Heart right ventricle (tissue), 16 donors: ENCODE measurements around the gene CCNC. TPM values are rescaled to one million over a fixed set of nuclear protein-coding genes. Genes with fewer than 3 reads are reported as not detected.

ENCODE experiments used
- ATAC-seq, 8 donors: fragments of 200-7000 bp; cut with Tn5 transposase; one replicate each; pipeline ENCODE4 v1.9.1; 2020; ENCODE audit warnings: mild to moderate bottlenecking in 8 of 8, moderate library complexity in 8 of 8, moderate number of reproducible peaks in 1 of 8
- DNase-seq, 2 donors: peaks; one replicate each; pipeline ENCODE4 v3.0.0-alpha.2; 2020
- H3K27ac ChIP-seq, 10 donors: fragments of 200-600 bp; sonication (generic) in 2 of 10; one replicate each; pipeline versions ENCODE4 v1.5.0 to v1.8.0; 2020 to 2022; ENCODE audit warnings: mild to moderate bottlenecking in 3 of 10
- H3K27me3 ChIP-seq, 7 donors: fragments of 200-600 bp; one replicate each; pipeline ENCODE4 v1.8.0; 2021 to 2022; ENCODE audit warnings: mild to moderate bottlenecking in 2 of 7
- H3K36me3 ChIP-seq, 9 donors: fragments of 200-600 bp; sonication (generic) in 1 of 9; one replicate each; pipeline versions ENCODE4 v1.5.0 to v1.8.0; 2020 to 2022; ENCODE audit warnings: mild to moderate bottlenecking in 2 of 9
- H3K4me1 ChIP-seq, 9 donors: fragments of 200-600 bp; sonication (generic) in 1 of 9; one replicate each; pipeline versions ENCODE4 v1.5.0 to v1.8.0; 2020 to 2022; ENCODE audit warnings: mild to moderate bottlenecking in 4 of 9
- H3K4me3 ChIP-seq, 10 donors: fragments of 200-600 bp; sonication (generic) in 2 of 10; one replicate each; pipeline versions ENCODE4 v1.5.0 to v1.8.0; 2020 to 2022; ENCODE audit warnings: mild to moderate bottlenecking in 7 of 10, moderate library complexity in 2 of 10
- H3K9me3 ChIP-seq, 11 donors: fragments of 200-600 bp in 10 of 11; sonication (generic) in 2 of 11; one replicate each; pipeline versions ENCODE4 v1.5.0 to v1.8.0; 2013 to 2022; ENCODE audit warnings: mild to moderate bottlenecking in 2 of 11, control low read depth in 1 of 11, moderate library complexity in 1 of 11
- WGBS, 2 donors: extraction: QIAGEN DNeasy Blood & Tissue Kit; methylation state at CpG; one replicate each; pipeline ENCODE4 v1.1.7; 2013; ENCODE audit warnings: inconsistent platforms in 1 of 2; 5-methylcytosine and 5-hydroxymethylcytosine counted together
- intact Hi-C, 10 donors: fragments of 100-400 bp; cut with DNase I; formaldehyde crosslinking; loops; one replicate each; pipeline versions ENCODE4 v1.11.1 to v1.14.2; 2022
- long read RNA-seq, 3 donors: library from polyadenylated mRNA; unstranded; transcript quantifications; one replicate each; pipeline ENCODE4 v2.0.0, GENCODE V29; 2020 to 2021
- polyA plus RNA-seq, 2 donors: library from polyadenylated mRNA; stranded (reverse); fragments of 200-250 nt; gene quantifications; one replicate each; pipeline ENCODE4 v1.2.3, GENCODE V29; 2013
- total RNA-seq, 10 donors: library from RNA; stranded (reverse); fragmentation: NEBNext Ultra II Directional in 3 of 10; extraction: Animal tissue kit (Norgen Biotek cat#: 25700) in 3 of 10; gene quantifications; one replicate each; pipeline versions ENCODE4 v1.2.1 to v1.2.4, GENCODE V29; 2021 to 2023
- TF ChIP-seq, protein P1 (sequence below), 9 donors: fragments of 200-600 bp; sonication (generic) in 2 of 9; IDR thresholded peaks; one replicate each; pipeline versions ENCODE4 v1.5.0 to v1.8.0; 2021 to 2022; ENCODE audit warnings: antibody characterized with exemption in 9 of 9, mild to moderate bottlenecking in 5 of 9, moderate library complexity in 1 of 9
- donor health status: Arrhythmogenic right ventricular cardiomyopathy.
- donor health status: ischemic (EF 13 %, LVEDD 7.1; RV severe dilation, severe dysfunction).
- donor health status: healthy with polysubstance abuse.
- donor health status: DM: no; HTN: yes; CAD: no.
- donor health status: DM: no; HTN: no; CAD: no.
- donor health status: ischemic (EF 25% LVEDD 6.9; RV normal size, moderate dysfunction).
- donor health status: ischemic (EF 25% LVEDD 5.7; RV mildly dilated, moderate dysfunction).
- donor health status: healthy.
- donor health status: DM: yes; HTN: yes; CAD: no.
- donor health status: Ischemic cardiomyopathy.
- donor health status: ischemic (EF 35%, LVEDD 5.7; RV mildly dilated, moderate dysfunction).
- donor health status: nonischemic (EF 11% LVEDD 7.7; RV severe dilation, severe dysfunction).
- donor health status: DM: yes; HTN: yes; CAD: no.
- donor health status: PGD.
- donor health status: ischemic (EF 29% LVEDD 5.4; RV normal size, mild dysfunction).
- donor health status: nonischemic (EF 23%, LVEDD 6.1; RV moderate dilation, normal function).

Gene CCNC, protein sequence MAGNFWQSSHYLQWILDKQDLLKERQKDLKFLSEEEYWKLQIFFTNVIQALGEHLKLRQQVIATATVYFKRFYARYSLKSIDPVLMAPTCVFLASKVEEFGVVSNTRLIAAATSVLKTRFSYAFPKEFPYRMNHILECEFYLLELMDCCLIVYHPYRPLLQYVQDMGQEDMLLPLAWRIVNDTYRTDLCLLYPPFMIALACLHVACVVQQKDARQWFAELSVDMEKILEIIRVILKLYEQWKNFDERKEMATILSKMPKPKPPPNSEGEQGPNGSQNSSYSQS
- total RNA-seq (10 to 100 TPM; 14.2 to 24.1 (median 18.6) TPM), polyA plus RNA-seq (10 to 100 TPM; 14.2 to 26.6 TPM)
- long read RNA-seq, donor 1, transcript CCNC-207 (12 exons, 1,426 nt): minor isoform, 6 of 30 reads
- long read RNA-seq, donor 1, transcript CCNC-210 (12 exons, 2,473 nt): major isoform, 19 of 30 reads
- long read RNA-seq, donor 1, partial matches to known transcripts: 0 of 30 reads
- long read RNA-seq, donor 1, other reads (novel, unspliced or antisense): 5 of 30 reads
- long read RNA-seq, donor 2, transcript CCNC-210 (12 exons, 2,473 nt): major isoform, 18 of 26 reads
- long read RNA-seq, donor 2, partial matches to known transcripts: 1 of 26 reads
- long read RNA-seq, donor 2, other reads (novel, unspliced or antisense): 2 of 26 reads
- long read RNA-seq, donor 3, transcript CCNC-207 (12 exons, 1,426 nt): minor isoform, 22 of 113 reads
- long read RNA-seq, donor 3, transcript CCNC-210 (12 exons, 2,473 nt): major isoform, 75 of 113 reads
- long read RNA-seq, donor 3, partial matches to known transcripts: 0 of 113 reads
- long read RNA-seq, donor 3, other reads (novel, unspliced or antisense): 13 of 113 reads

DNA sequence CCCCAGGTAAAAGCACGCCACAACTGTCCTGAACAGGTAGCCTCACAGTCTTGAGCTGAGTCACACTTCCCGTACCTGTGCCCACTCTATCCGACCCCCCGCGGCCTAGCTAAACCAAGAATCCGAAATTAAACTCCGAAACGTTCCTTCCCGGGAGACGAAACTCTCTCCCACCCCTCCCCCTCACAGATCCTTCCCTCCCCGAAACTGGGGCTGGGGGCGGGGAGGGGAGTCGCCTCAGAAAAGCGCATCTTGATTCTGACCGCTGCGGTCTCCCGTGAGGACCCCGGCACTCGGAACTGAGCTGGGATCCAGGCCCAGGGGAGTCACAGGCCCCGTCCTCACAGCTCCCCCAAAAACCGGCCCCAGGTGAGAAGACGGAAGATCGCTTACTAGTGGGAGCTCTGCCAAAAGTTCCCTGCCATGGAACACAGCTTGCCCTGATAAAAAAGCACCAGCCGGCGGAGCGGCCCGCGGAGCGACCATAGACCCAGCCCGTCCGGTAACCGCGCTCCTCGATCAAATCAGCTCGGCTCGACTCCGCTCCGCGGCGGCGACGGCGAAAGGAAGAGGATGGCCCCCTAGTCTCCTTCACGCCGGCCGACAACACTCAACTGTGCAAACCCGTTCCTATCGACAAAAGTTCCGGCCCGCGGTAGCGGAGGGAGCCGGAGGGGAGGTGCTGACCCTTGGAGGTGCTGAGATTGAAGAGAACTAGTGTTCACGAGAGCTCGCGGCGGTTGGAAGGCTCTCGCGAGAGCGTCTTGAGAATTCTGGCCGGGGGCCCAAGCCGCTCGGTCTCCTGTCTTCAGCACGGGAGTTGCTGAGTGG is at the start of gene CCNC:
CCNC (minus strand) TSS at position 558 of the 831 bp plus-strand sequence; CDS start at position 425, 133 bp downstream.
- H3K36me3 ChIP-seq: no peaks in the 10 kb centered on the region
- H3K27ac ChIP-seq: peak within 1 kb of the TSS; percentile 26 to 89 (median 84)
- H3K4me3 ChIP-seq: peak within 1 kb of the TSS; percentile 76 to 98 (median 94)
- H3K9me3 ChIP-seq: no peaks in the 10 kb centered on the region
- no peaks in the 10 kb centered on the region for H3K27me3 ChIP-seq
- TF ChIP-seq, protein P1, sequence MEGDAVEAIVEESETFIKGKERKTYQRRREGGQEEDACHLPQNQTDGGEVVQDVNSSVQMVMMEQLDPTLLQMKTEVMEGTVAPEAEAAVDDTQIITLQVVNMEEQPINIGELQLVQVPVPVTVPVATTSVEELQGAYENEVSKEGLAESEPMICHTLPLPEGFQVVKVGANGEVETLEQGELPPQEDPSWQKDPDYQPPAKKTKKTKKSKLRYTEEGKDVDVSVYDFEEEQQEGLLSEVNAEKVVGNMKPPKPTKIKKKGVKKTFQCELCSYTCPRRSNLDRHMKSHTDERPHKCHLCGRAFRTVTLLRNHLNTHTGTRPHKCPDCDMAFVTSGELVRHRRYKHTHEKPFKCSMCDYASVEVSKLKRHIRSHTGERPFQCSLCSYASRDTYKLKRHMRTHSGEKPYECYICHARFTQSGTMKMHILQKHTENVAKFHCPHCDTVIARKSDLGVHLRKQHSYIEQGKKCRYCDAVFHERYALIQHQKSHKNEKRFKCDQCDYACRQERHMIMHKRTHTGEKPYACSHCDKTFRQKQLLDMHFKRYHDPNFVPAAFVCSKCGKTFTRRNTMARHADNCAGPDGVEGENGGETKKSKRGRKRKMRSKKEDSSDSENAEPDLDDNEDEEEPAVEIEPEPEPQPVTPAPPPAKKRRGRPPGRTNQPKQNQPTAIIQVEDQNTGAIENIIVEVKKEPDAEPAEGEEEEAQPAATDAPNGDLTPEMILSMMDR (IDR thresholded peaks at IDR 0.05): no peak
- 0 to 1% methylated on average over 64 of the region's 64 CpGs for WGBS, 2 donors
- DNase-seq: peak; percentile 93
- intact Hi-C loops: loop anchor here in 6 of 10 donors (2.0 to 10.0 kb wide), 4 partner anchors 46 to 144 kb away; partner anchors contain the start of genes USP45 (in 3 of the 6) and PNISR (in 1 of the 6)
- peaks cover 4 to 33% (median 26%) of the 10 kb centered on the region in 9 donors for H3K4me1 ChIP-seq
- peak; percentile 99 to 100 (median 99) for ATAC-seq

DNA sequence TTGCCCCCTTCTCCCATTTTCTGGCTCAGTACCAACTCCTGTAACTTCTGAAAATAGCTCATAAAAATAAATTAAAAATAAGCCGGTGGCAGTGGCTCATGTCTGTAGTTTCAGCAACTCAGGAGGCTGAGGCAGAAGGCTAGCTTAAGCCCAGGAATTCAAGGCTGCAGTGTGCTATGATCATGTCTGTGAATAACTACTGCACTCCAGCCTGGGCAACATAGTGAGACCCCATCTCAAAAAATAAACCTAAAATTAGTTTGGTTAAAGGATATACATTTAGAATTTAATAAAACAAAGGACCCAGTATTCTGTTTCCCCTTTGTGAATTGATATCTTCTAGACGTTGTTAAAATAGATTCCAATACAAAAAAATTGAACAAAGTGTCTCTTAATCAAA is 48.7 kb upstream of the CCNC start:
- H3K27ac ChIP-seq: no peak overlapping the region
- peaks cover 66 to 100% (median 100%) of the 10 kb centered on the region in 7 donors for H3K27me3 ChIP-seq
- no peak for DNase-seq
- ATAC-seq: no peak
- H3K4me1 ChIP-seq: peaks cover 0 to 32% (median 20%) of the 10 kb centered on the region in 9 donors
- no peaks in the 10 kb centered on the region for H3K9me3 ChIP-seq
- TF ChIP-seq, protein P1 (IDR thresholded peaks at IDR 0.05): no peak
- no peaks in the 10 kb centered on the region for H3K36me3 ChIP-seq
- WGBS, 2 donors: 52 to 53% methylated on average over 2 of the region's 2 CpGs
- H3K4me3 ChIP-seq: no peak overlapping the region
- intact Hi-C loops: no loop called here

GRCh38 chr6:99614430-99615186 is 46.1 kb upstream of the CCNC start:
- intact Hi-C loops: no loop called here
- Histone ChIP-seq H3K4me3 (peak overlapping the region in 9 of 10 donors; percentile 27 to 55 (median 45)), H3K4me1 (peaks cover 0 to 32% (median 20%) of the 10 kb centered on the region in 9 donors), H3K9me3 (no peaks in the 10 kb centered on the region), H3K27me3 (peaks cover 63 to 100% (median 100%) of the 10 kb centered on the region in 7 donors), H3K27ac (no peak overlapping the region), H3K36me3 (no peaks in the 10 kb centered on the region)
- 2% methylated on average over 55 of the region's 55 CpGs for WGBS, 2 donors
- no peak for DNase-seq
- TF ChIP-seq, protein P1 (IDR thresholded peaks at IDR 0.05): no peak
- ATAC-seq: no peak
